ENCODE results near the gene RGL4. TPM values are rescaled to one million over a fixed set of nuclear protein-coding genes. Genes with fewer than 3 reads are reported as not detected.

The RGL4 gene
- total and polyA plus RNA-seq, 2 of the 8 experiments (the other 6 are each of a cell fraction or from before 2014, with no cell fraction given): not detected

DNA sequence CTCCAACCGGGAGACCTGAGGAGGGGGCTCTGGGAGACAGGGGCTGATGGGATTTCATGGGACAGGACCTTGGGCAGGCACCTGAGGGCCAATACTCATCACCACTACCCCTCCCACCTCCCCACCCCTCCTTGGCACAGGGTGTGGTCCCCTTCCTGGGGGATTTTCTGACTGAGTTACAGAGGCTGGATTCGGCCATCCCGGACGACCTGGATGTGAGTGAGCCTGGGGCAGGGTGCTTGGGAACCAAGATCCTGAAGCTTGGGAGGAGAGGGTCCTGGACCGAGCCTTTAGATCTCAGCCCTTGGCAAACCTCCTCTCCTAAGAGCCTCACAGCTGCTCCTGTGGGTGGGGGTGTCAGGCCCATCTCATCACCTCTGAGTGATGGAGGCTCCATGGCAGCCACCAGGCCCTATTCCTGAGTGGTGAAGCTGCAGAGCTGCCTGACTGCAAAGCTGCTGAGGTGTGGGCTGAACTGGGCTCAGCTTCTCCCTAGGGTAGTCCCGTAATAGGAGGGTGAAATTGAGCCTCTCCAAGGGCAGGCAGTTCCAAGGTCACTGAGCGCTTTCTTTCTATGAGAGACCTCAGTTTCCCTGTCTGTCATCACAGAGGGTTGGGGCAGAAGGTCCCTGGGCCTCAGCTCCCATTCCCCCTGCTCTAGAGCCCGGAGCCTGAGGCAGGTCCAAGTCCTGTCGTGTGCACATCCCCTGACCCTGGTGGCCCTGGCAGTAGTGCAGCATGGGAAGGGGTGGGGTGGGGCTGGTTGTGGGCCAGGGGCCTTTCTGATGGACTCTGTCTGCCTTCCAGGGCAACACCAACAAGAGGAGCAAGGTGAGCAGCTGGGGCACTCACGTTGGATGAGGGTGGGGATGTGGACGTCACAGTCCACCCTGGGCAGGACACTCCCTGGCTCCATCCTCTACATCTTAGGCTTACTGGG, 6.5 kb downstream of the RGL4 start (continued):
- TF ChIP-seq TEAD4 (IDR thresholded peaks at IDR 0.05; ENCODE audit: low read depth, low read length) (no peak), JUND (IDR thresholded peaks at IDR 0.05; ENCODE audit: low read length) (no peak), CHD1 (IDR thresholded peaks at IDR 0.05; ENCODE audit: low read depth, low read length) (no peak), EZH2 (IDR thresholded peaks at IDR 0.05; ENCODE audit: low read depth, low read length, severe bottlenecking) (no peak), BRCA1 (IDR thresholded peaks at IDR 0.05; ENCODE audit: low read depth, low read length) (no peak)
- TF ChIP-seq, protein P1, sequence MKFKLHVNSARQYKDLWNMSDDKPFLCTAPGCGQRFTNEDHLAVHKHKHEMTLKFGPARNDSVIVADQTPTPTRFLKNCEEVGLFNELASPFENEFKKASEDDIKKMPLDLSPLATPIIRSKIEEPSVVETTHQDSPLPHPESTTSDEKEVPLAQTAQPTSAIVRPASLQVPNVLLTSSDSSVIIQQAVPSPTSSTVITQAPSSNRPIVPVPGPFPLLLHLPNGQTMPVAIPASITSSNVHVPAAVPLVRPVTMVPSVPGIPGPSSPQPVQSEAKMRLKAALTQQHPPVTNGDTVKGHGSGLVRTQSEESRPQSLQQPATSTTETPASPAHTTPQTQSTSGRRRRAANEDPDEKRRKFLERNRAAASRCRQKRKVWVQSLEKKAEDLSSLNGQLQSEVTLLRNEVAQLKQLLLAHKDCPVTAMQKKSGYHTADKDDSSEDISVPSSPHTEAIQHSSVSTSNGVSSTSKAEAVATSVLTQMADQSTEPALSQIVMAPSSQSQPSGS (IDR thresholded peaks at IDR 0.05; ENCODE audit: low read length): no peak

Data from H1 (cell line).